ENCODE measurements around the gene HMGXB3. TPM values are rescaled to one million over a fixed set of nuclear protein-coding genes. Genes with fewer than 3 reads are reported as not detected.

Gene HMGXB3
- total RNA-seq, 4 donors from 2014 or later: 17.4 to 26.5 (median 23.1) TPM

DNA sequence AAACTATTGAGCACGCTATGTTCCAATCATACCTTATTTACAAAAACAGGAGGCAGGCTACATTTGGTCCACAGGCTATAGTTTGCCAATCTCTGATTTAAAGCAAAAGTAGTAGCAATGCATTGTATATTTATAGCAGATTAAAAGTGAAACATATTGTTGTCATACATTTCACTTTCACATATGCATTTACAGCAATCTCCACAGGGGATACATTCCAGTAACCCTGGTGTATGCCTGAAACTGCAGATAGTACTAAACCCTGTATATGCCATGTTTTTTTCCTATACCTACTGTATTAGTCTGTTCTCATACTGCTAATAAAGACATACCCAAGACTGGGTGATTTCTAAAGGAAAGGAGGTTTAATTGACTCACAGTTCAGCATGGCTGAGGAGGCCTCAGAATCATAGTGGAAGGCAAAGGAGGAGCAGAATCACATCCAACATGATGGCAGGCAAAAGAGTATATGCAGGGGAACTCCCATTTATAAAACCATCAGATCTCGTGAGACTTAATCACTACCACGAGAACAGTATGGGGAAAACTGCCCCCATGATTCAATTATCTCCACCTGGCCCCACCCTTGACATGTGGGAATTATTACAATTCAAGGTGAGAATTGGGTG lies 91.7 kb downstream of the HMGXB3 start:
- Histone ChIP-seq H3K4me3 (no peak overlapping the region), H3K36me3 (no peaks in the 10 kb centered on the region), H3K9me3 (no peaks in the 10 kb centered on the region), H3K27ac (replicated peaks in 1 of 4) (no peak overlapping the region), H3K4me1 (no peaks in the 10 kb centered on the region), H3K27me3 (no peaks in the 10 kb centered on the region)
- TF ChIP-seq, protein P1, sequence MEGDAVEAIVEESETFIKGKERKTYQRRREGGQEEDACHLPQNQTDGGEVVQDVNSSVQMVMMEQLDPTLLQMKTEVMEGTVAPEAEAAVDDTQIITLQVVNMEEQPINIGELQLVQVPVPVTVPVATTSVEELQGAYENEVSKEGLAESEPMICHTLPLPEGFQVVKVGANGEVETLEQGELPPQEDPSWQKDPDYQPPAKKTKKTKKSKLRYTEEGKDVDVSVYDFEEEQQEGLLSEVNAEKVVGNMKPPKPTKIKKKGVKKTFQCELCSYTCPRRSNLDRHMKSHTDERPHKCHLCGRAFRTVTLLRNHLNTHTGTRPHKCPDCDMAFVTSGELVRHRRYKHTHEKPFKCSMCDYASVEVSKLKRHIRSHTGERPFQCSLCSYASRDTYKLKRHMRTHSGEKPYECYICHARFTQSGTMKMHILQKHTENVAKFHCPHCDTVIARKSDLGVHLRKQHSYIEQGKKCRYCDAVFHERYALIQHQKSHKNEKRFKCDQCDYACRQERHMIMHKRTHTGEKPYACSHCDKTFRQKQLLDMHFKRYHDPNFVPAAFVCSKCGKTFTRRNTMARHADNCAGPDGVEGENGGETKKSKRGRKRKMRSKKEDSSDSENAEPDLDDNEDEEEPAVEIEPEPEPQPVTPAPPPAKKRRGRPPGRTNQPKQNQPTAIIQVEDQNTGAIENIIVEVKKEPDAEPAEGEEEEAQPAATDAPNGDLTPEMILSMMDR (IDR thresholded peaks at IDR 0.05): no peak
- TF ChIP-seq EP300 (IDR thresholded peaks at IDR 0.05) (no peak), POLR2AphosphoS5 (IDR thresholded peaks at IDR 0.05) (no peak), POLR2A (IDR thresholded peaks at IDR 0.05; ENCODE audit: low read depth) (no peak)
- intact Hi-C loops (cut with DNase I): no loop called here
- 87% methylated on average over 3 of the region's 3 CpGs for WGBS
- DNase-seq (ENCODE audit: extremely low spot score): no peak

DNA sequence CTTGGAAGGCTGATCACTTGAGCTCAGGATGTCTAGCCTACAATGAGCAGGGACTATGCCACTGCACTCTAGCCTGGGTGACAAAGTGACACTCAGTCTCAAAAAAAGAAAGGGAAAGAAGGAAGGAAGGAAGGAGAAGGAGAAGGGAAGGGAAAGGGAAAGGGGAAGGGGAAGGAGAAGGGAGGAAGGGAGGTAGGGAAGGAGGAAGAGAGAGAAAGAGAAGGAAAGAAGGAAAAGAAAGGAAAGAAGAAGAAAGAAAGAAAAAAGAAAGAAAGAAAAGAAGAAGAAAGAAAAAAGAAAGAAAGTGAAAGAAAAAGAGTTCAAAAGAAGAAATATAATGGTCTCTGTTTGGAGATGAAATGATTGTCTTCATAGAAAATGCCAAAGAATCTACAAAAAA lies 96.6 kb downstream of the HMGXB3 start:
- intact Hi-C loops (cut with DNase I): no loop called here
- DNase-seq (ENCODE audit: extremely low spot score): peak; percentile 24

DNA sequence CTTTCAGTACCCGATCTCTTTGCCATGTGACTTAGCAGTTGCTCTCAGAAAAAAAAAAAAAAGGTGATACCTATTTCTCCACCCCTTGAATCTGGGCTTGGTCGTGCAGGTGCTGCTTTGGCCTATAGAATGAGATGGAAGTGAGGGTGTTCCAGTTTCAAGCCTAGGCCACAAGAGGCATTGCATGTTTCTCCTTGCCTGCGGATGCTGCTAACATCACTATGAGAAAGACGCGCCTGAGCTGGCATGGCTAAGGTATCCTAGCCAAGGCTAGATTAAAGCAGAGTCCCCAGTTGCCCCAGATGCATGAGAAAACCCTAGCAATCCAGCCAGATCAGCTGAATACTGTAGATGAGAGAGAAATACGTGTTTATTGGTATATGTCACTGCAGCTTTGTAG lies 100.5 kb downstream of the HMGXB3 start:
- Histone ChIP-seq H3K27me3 (no peaks in the 10 kb centered on the region), H3K9me3 (no peaks in the 10 kb centered on the region), H3K36me3 (no peaks in the 10 kb centered on the region), H3K4me1 (no peaks in the 10 kb centered on the region), H3K4me3 (no peak overlapping the region), H3K27ac (replicated peaks in 1 of 4) (no peak overlapping the region)
- 84% methylated on average over 6 of the region's 6 CpGs for WGBS
- intact Hi-C loops (cut with DNase I): no loop called here
- DNase-seq (ENCODE audit: extremely low spot score): peak; percentile 29
- TF ChIP-seq, protein P1 (IDR thresholded peaks at IDR 0.05): no peak
- TF ChIP-seq POLR2A (IDR thresholded peaks at IDR 0.05; ENCODE audit: low read depth) (no peak), EP300 (IDR thresholded peaks at IDR 0.05) (no peak), POLR2AphosphoS5 (IDR thresholded peaks at IDR 0.05) (no peak)

More for the DNA sequence above, 96.6 kb downstream of the HMGXB3 start:
- Histone ChIP-seq H3K27me3 (no peaks in the 10 kb centered on the region), H3K4me3 (no peak overlapping the region), H3K36me3 (no peaks in the 10 kb centered on the region), H3K9me3 (no peaks in the 10 kb centered on the region), H3K27ac (replicated peaks in 1 of 4) (no peak overlapping the region), H3K4me1 (no peaks in the 10 kb centered on the region)
- TF ChIP-seq EP300 (IDR thresholded peaks at IDR 0.05) (no peak), POLR2A (IDR thresholded peaks at IDR 0.05; ENCODE audit: low read depth) (no peak), POLR2AphosphoS5 (IDR thresholded peaks at IDR 0.05) (no peak)
- TF ChIP-seq, protein P1 (IDR thresholded peaks at IDR 0.05): no peak

Small RNA genes within 50 kb of the gene (small RNA-seq; reads per million reads assigned to genes)
- gene RF00019: 0 reads per million in 3 donors

Other genes starting within 250 kb of the HMGXB3 start
- not detected for gene PDE6A, start 55.9 kb upstream of the HMGXB3 start, total RNA-seq
- gene SLC26A2, start 40.0 kb upstream of the HMGXB3 start, total RNA-seq: 1 to 10 TPM; 7.9 to 9.2 (median 8.0) TPM
- gene TIGD6, start 85 bp upstream of the HMGXB3 start, total RNA-seq: 1 to 10 TPM; 2.9 to 3.5 (median 3.2) TPM
- gene CSF1R, start 85.8 kb downstream of the HMGXB3 start, total RNA-seq: 10 to 100 TPM; 24.9 to 51.7 (median 31.5) TPM
- gene PDGFRB, start 155.1 kb downstream of the HMGXB3 start, total RNA-seq: 100 to 1,000 TPM in 2 of 4 donors, 10 to 100 TPM in 2; 83.1 to 219 (median 141) TPM
- gene CDX1, start 166.0 kb downstream of the HMGXB3 start, total RNA-seq: under 1 TPM in 1 of 4 donors, not detected in 3; 0.23 TPM
- gene SLC6A7, start 189.3 kb downstream of the HMGXB3 start, total RNA-seq: not detected